ENCODE measurements around the gene ZYX.

DNA sequence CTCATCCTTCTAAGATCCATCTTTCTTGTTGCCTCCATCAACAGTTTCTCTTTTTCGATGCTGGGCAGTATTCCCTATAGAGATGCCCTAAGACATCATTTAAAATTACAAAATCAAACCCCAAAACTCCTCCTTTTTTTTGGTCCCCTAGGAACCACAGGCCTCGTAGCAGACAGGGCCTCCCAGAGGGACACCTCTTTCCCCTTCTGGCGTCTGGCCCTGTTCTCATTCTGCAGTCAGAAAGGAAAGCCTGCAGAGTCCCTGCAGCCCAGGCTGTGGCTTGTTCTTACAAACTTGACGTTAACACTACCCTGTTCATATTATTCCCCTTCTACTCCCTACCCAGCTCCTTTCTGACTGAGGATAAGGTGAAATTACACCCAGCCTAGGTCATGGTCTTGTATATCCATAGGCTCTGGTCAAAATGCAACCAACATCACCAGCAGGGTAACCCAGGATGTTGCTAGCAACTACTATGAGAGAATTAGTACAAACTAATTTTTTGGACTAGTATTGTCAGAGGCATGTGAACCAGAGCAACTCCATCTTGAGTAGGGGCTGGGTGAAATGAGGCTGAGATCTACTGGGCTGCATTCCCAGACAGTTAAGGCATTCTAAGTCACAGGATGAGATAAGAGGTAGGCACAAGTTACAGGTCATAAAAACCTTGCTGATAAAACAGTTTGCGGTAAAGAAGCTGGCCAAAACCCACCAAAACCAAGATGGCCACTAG is 31.0 kb downstream of the ZYX start:
- TF ChIP-seq, protein P1, sequence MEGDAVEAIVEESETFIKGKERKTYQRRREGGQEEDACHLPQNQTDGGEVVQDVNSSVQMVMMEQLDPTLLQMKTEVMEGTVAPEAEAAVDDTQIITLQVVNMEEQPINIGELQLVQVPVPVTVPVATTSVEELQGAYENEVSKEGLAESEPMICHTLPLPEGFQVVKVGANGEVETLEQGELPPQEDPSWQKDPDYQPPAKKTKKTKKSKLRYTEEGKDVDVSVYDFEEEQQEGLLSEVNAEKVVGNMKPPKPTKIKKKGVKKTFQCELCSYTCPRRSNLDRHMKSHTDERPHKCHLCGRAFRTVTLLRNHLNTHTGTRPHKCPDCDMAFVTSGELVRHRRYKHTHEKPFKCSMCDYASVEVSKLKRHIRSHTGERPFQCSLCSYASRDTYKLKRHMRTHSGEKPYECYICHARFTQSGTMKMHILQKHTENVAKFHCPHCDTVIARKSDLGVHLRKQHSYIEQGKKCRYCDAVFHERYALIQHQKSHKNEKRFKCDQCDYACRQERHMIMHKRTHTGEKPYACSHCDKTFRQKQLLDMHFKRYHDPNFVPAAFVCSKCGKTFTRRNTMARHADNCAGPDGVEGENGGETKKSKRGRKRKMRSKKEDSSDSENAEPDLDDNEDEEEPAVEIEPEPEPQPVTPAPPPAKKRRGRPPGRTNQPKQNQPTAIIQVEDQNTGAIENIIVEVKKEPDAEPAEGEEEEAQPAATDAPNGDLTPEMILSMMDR (IDR thresholded peaks at IDR 0.05; ENCODE audit: insufficient read depth, low read length, poor library complexity, severe bottlenecking): no peak
- no peak for TF ChIP-seq EZH2phosphoT487 (conservative IDR thresholded peaks at IDR 0.05; ENCODE audit: low read length)

Data from SU-DHL-6 (cell line).